Ishikawa (cell line): ENCODE measurements around the gene ARVCF.

ENCODE experiments used
- CREB1 ChIP-seq: IDR thresholded peaks from 2 replicates; pipeline ENCODE4 v1.6.1; 2012; ENCODE audit warnings: low read depth
- EP300 ChIP-seq: IDR thresholded peaks from 2 replicates; pipeline ENCODE4 v1.6.1; 2012; ENCODE audit warnings: borderline replicate concordance
- FOXM1 ChIP-seq: IDR thresholded peaks from 2 replicates; pipeline ENCODE4 v1.6.1; 2012; ENCODE audit warnings: low read depth, borderline replicate concordance
- RAD21 ChIP-seq: IDR thresholded peaks from 2 replicates; pipeline ENCODE4 v1.6.1; 2012; ENCODE audit warnings: low read depth
- YY1 ChIP-seq: IDR thresholded peaks from 2 replicates; pipeline ENCODE4 v1.6.1; 2012; ENCODE audit warnings: low read depth
- ZBTB7A ChIP-seq: IDR thresholded peaks from 2 replicates; pipeline ENCODE4 v1.6.1; 2012; ENCODE audit warnings: low read depth
- TF ChIP-seq, protein P1 (sequence below): IDR thresholded peaks from 2 replicates; pipeline ENCODE4 v1.6.1; 2012

DNA sequence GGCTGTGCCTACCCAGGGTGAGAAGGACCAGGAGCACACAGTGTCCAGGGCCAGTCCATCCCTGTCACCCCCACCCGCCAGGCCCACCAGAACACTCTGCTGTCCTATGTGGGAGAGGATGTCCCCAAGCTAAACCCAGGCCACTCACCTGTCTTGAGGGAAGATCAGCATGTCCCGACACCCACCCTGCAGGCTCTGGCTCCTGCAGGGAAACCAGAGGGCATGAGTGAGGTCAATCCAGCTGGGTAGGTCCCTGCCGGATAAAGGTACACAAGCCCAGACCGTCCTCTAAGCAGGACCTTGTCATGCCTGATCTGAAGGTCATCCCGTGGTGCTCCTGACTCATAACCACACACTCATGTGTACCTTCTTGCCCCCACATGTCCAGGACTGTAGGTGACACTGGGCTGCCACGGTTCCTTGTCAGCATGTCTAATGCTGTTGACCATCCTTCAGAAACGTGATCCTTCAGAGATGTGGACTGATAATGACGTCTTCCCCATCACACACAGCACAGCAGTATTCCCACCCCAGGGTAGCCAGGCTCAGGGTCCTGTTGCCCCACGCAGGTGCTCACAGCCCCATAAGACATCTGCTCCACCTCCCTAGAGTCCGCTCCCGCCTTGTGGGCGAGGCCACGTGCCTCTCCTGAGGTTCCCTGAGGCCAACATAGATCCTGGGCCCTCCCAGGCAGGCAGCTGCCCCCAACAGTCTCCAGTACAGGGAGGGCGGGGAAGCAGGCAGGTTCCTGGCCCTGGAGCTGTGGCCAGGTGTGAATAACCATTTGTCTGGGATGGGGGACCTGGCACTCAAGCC is 6.1 kb downstream of the ARVCF start:
- no peak for TF ChIP-seq ZBTB7A
- no peak for TF ChIP-seq RAD21
- no peak for TF ChIP-seq EP300
- no peak for TF ChIP-seq CREB1
- no peak for TF ChIP-seq FOXM1
- TF ChIP-seq, protein P1, sequence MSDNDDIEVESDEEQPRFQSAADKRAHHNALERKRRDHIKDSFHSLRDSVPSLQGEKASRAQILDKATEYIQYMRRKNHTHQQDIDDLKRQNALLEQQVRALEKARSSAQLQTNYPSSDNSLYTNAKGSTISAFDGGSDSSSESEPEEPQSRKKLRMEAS, result no peak
- no peak for TF ChIP-seq YY1
